ENCODE data around the gene LETM1.

Gene LETM1

DNA sequence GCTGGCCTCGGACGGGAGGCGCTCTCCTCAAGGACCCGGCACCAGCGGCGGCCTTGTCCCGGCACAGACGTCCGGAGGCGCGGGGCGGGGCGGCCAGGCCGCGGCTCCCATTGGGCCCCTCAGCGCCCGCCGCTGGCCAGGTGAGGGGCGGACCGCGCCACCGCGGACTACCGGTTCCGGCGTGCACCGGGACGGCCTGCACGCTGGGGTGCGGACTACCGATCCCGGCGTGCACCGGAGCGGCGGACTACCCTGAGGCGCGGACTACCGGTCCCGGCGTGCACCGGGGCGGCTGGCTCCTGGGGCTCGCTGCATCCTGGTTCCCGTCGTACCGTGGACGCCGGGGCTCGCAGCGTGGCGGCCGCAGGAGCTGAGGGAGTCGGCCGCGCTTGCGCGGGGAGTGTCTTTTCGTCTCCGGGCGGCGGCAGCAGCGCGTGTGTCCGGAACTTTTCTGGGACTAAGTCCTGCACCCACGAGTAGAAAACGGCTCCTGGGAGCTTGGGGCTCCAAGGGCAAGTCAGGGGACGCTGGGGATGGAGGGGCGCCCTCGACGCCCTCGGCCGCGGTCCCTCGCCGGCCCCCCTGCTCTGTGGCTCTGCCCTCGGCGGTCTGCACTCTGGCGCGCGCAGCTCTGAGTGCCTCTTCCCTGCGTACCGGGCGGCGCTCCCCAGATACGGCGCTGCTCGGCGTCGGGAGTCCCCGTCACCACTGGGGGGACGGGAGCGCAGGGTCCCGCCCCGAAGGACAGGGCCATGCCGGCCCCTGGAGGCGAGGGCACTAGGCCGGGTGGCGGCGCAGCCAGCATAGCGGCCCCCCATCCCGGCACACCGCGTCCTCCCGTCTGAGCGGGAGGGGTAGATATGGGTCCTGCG, at the start of gene LETM1:
TSS of gene LETM1 (minus strand) at position 86 of the 872 bp plus-strand sequence. CDS start 206 bp downstream, outside the sequence.
- peak; percentile 83 for DNase-seq (ENCODE audit: low spot score)

DNA sequence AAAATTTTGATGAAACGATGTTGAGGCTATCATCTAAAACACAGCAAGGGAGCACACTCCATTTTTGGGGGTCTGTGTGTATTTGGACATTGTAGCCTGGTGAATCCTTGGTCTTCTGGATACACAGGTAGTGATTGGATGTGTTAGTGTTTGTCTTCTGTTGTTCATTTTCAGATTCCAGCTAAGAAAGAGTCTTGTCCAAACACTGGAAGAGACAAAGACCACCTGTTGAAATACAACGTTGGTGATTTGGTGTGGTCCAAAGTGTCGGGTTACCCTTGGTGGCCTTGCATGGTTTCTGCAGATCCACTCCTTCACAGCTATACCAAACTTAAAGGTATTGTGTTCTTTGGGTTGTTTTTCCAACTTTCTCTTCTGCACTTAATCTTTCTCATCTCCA, 48.1 kb upstream of the LETM1 start:
- DNase-seq (ENCODE audit: low spot score), result no peak

DNA sequence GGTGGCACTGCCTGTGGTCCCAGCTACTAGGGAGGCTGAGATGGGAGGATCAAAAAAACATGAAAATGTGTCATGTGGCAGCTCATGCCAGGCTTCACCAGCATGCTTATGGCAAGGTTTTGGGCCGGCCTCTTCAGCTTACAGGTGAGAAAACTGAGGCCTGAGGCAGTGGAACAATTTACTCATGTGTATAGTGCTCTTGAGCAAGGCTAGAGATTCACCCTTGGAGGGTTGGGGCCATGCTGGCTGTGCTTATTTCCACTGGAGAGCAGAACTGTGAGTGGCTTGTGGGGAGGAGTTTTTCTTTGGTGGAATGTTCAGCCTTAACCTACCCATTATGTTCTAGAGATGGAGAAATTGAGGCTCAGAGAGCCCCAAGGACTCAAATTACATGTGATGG, 47.1 kb upstream of the LETM1 start:
- no peak for DNase-seq (ENCODE audit: low spot score)

DNA sequence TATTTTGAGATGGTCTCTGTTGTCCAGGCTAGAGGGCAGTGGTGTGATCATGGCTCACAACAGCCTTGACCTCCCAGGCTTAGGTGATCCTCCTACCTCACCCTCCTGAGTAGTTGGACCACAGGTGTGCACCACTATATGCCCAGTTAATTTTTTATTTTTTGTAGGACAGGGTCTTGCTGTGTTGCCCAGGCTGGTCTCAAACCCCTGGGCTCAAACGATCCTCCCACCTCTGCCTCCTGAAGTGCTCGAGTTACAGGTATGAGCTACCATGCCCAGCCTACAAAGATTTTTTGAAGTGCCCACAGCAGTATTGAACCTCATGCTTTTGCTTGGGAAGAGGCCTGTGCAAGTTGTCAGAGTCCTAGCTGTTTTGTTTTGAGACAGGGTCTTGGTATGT, 46.3 kb upstream of the LETM1 start:
- DNase-seq (ENCODE audit: low spot score), result no peak

DNA sequence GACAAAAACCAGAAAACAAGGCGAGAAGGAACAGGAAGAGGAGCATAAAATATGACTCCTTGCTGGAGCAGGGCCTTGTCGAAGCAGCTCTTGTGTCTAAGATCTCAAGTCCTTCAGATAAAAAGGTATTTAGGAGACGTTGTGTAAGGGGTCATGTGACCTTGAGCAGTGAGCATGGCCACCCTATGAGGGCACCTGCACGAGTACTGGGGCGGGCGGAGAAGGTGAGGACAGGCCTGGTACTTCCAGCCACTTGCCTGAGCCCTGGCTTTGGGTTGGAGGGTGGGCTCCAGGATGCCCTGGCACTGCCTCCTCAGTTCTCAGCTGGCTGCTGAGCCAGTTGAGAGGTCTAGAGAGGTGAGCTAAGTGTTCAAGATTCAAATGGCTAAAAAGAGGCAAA, 45.2 kb upstream of the LETM1 start:
- DNase-seq (ENCODE audit: low spot score), result no peak

DNA sequence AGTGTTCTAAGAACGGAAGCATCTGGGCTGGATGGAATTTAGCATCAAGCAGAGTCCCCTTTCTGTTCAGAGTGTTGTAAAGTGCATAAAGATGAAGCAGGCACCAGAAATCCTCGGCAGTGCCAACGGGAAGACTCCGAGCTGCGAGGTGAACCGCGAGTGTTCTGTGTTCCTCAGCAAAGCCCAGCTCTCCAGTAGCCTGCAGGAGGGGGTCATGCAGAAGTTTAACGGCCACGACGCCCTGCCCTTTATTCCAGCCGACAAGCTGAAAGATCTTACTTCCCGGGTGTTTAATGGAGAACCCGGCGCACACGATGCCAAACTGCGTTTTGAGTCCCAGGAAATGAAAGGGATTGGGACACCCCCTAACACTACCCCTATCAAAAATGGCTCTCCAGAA, 44.7 kb upstream of the LETM1 start:
- no peak for DNase-seq (ENCODE audit: low spot score)

DNA sequence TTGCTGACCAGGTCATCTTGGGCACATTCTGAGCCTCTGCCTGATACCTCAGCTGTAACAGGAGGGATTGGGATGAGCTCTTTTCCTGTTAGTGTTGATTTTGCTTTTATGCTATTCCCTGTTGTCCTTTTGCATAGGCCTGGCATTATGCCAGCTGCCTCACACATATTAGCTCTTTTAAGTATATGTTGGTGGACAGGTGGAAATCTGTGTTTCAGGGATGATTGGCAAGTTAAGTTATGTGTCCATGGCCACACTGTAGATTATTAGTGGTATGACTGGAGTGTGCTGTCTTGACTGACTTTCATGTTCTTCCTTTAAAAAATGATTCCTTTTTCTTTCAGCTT, 44.1 kb upstream of the LETM1 start:
- DNase-seq (ENCODE audit: low spot score), result no peak

DNA sequence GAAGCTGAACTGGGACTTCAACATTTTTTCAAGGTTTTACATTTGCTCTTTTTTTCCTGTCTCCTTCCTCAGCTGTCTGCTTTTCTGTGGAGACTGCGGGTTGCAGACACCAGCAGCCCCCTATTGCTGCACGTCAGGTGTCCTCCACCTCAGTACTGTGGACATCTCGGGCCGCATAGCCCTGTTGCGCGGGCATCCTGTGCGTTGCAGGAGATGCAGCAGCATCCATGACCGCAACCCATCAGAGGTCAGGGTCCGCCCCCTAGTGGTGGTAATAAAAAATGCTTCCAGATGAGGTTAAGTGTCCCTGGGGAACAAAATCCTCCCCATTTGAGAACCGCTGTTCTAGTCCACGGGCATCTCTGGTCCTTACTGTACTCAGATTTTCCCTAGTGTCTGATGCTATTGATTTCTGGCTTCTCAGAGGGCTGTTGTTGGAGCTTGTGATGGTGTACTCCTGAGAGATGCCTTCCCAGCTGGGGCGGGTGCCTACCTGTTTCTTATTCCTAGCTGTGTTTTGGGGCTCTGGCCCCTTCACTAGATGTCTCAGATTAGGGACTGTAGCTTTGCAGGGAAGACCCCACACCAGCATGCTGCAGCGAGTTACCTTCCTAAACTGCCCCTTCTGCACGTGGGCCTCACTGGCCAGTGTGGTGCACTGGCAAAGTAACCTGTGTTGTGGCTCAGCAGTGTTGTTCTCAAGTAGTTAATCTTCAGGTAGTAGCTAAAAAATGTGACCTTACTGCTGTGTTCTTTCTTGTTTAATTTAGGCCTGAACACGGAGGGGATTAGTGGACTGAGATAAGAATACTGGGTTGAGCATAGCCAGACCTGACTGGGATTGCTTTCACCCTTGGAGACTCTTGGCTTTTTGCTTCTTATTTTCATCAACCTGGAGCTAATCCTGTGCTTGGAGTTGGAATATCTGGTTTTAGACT, 43.5 kb upstream of the LETM1 start:
- peak; percentile 89 for DNase-seq (ENCODE audit: low spot score)

DNA sequence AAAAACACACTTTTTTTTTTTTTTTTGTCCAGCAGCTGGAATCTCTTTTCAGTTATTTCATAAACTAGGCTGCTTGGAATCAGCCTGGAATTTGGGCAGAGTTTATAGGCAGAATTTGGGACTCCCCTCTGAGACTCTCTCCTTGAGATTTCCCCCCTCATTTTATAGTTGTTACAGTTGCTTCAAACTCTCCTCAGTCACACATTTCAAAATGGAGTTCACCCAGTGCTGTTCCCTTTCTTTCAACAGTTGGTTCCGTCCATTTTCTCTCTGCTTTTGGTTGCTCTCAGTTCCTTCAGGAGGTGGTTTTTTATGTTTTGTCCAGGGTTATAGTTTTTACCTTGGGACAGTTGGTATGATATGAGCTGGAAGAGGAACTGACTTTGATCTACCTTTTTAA, 42.7 kb upstream of the LETM1 start:
- DNase-seq (ENCODE audit: low spot score), result no peak

DNA sequence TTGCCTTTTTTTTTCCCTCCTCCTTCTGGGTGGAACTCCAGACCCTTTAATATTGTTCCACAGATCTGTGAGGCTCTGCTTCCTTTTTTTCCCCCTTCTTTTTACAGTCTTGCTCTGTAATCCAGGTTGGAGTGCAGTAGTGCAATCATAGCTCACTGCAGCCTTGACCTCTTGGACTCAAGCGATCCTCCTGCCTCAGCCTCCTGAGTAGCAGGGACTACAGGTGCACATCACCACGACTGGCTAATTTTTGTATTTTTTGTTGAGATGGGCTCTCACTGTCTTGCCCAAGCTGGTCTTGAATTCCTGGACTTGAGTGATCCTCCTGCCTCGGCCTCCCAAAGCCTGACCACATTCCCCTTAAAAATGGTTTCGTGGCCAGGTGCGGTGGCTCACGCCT, 42.1 kb upstream of the LETM1 start:
- no peak for DNase-seq (ENCODE audit: low spot score)

DNA sequence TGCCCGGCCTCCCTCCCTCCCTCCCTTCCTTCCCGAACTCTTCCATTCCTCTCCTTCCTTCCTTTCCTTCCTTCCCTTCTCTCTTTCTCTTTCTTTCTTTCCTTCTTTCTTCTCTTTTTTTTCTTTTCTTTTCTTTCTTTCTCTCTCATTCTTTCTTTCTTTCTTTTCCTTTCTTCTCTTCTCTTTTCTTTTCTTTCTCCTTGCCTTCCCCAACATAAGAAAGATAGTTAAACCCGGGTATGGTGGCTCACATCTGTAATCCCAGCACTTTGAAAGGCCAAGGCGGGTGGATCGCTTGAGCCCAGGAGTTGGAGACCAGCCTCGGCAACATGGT, 40.7 kb upstream of the LETM1 start:
- no peak for DNase-seq (ENCODE audit: low spot score)

DNA sequence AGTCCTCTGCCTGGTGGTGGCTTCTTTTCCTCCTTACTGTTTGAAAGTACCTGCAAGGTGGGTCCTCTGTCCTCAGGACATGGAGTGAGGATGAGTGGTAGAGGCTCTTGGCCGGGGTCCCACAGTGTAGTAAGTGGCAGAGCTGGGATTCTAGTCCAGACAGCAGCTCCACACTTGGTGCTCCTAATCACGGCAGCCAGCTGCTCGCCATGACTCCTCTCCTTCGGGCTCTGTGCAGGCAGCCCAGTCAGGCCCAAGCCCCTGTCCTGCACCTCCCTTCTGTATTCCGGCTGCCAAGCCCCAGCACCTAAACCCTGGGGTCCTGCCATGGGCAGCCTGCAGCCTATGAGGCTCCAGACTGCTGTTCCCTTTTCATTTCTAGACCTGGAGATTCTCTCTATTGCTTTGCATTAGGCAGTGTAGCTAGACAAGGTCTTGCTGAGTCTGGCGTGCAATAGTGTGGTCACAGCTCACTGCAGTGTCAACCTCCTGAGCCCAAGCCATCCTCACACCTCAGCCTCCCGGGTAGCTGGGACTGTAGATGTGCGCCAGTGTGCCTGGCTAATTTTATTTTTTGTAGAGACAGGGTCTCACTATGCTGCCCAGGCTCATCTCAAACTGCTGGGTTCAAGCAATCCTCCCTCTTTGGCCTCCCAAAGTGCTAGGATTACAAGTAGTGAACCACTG, 40.2 kb upstream of the LETM1 start:
- no peak for DNase-seq (ENCODE audit: low spot score)

DNA sequence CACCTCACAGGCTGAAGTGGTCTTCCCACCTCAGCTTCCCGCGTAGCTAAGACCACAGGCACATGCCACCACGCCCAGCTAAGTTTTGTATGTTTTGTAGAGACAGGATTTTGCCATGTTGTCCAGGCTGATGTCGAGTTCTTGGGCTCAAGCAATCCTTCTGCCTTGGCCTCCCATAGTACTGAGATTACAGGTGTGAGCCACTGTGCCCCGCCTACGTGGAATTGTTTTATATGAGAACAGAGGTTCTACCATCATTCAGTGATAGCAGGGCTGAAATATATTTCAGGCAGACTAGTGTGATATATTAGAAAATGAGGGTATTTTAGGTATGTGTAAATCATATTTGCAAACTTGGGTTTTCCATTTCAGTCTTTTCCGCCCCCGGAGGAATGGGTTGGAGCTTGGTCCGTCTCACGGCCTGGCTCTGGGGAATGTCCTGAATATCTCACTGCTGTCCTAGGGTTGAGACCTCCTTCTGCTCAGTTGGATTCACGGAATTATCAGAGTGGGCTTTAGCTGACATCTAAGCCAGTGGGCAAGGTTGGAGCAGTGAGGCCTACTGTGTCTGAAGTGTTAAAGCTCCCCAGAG, 35.1 kb upstream of the LETM1 start:
- no peak for DNase-seq (ENCODE audit: low spot score)

DNA sequence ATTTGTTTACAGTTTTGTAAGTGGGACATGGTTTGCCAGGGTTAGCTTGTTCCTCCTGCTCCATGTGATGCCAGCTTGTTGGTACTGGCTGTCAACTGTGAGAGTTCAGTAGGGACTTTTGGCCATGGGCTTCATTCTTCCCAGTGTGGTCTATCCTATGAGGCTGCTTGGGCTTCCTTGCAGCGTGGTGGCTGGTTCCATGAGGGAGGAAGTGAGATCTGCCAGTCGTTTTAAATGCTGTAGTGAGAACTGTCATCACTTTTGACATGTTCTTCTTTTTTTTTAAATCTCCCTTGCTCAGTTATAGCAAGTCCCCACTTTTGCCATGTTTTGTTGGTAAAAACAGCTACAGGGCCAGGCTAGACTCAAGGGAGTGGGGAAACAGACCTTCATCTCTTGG, 31.1 kb upstream of the LETM1 start:
- DNase-seq (ENCODE audit: low spot score), result no peak

DNA sequence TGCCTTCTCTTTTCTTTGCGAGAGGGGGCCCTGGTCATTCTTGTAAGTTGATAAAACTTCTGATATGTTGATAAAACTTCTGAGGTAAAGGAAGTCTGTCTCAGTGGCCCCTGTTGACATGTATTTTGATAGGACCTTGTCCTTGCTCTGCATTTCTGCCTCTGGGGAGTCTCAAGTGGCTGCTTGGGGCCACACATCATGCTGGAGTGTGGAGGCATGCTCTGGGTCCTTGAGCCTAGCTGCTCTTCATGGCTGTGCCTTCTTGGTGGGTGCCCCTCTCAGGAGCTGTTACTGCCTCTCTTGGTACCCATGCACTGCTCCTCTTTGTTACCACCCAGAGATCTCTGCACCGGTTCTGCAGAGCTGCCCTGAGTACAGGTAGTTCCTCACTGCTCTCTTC, 29.5 kb upstream of the LETM1 start:
- no peak for DNase-seq (ENCODE audit: low spot score)

DNA sequence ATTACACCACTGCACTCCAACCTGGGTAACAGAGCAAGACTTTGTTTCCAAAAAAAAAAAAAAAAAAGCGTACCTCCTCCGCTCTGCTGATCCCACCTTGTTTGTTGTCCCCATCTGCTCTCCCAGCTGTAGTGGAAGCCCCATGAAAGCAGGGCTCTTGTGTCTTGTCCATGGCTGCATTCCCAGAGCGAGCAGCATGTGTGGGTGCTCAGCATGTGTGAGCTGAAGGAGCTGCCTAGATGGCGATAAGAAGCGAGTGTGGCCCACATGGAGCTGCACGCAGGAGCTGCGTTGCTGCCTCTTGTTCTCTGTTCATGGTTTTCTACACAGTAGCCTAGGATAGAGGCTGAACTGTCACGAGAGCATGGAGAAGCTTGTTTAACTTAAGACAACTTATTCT, 27.6 kb upstream of the LETM1 start:
- DNase-seq (ENCODE audit: low spot score), result no peak

DNA sequence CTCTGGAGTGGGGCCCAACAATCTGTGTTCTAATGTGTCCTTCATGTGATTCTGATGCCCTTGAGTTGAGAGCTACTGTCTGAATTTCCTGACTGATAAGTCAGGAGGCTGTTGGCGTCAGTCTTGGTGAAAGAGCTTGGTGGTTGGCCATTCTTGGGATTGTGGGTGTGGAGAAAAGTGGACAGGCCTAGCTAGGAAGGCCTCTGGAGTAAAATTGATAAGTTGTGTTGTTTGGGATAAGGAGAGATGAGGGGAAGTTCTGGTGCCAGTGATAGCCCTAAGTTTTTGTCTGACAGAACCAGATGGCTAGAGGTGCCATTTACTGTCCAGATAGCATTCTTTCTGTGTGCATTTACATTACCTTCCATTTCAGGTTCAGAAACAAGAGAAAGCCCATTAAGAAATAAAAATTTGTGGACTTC, 26.9 kb upstream of the LETM1 start:
- no peak for DNase-seq (ENCODE audit: low spot score)

DNA sequence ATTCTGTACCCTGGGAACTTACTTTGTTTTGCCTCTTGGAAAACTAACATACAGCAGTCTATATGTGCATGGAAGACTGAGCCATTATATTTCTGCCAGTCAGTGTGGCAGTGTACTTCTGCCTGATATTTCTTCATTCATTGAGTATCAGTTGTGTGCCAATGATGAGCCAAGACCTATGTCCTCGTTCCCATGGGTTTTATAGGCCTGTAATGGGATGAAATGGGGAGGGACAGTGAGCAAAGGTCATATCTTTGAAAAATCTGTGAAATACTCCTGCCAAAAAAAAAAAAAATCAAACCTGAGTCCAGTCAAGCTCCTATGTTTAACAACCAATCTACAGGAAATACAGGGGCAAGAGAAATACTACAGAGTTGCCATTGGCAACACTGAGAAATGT, 24.4 kb upstream of the LETM1 start:
- DNase-seq (ENCODE audit: low spot score), result no peak

DNA sequence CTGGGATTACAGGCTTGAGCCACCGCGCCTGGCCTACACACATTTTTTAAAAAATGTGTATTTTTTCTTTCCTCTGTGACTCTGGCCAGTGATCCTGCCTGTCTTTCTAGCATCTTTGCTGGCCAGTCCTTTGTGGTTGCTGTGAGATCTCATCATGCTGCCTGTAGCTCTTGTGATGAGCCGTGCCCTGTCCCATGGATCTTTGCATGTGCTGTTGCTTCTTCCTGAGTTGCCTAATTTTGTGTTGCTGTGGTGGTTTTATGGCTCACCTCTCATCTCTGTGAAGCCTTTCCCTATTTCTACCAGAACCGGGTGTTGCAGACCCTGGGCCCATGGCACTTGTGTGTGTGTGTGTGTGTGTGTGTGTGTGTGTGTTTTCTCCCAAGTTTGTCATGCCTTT, 23.5 kb upstream of the LETM1 start:
- DNase-seq (ENCODE audit: low spot score), result no peak

DNA sequence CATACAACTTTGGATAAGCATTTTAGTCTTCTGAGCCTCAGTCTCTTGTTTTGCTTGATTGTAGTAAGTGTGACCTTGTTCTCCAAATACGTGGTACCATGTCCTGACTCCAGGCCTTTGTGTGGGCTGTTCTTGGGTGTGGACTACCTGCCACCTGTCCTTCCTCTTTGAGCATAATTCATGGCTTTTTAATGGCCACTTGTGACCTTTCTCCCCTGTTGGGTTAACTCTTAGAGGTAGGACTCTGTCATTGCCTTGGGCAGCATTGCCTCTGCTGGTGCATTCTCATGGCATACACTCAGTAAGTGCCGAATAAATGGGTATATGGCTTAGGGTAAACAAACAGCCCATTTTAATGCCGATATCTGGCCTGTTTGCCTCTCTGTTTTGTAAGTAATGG, 18.2 kb upstream of the LETM1 start:
- no peak for DNase-seq (ENCODE audit: low spot score)

DNA sequence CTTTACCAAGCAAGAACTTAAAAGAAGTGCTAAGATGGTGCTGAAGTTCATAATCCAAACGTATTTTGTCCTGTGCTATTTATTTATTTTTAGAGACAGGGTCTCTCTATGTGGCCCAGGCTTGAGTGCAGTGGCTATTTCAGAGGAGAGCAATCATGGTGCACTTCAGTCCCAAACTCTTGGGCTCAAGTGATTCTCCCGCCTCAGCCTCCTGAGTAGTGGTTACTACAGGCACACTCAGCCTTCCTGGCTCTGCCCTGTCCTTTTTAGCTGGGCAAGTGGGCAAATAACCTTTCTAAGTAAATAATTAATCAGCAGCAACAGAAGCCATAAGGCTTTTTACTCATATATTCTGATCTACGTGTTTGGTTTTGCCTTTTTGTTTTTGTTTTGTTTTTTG, 17.8 kb upstream of the LETM1 start:
- no peak for DNase-seq (ENCODE audit: low spot score)

DNA sequence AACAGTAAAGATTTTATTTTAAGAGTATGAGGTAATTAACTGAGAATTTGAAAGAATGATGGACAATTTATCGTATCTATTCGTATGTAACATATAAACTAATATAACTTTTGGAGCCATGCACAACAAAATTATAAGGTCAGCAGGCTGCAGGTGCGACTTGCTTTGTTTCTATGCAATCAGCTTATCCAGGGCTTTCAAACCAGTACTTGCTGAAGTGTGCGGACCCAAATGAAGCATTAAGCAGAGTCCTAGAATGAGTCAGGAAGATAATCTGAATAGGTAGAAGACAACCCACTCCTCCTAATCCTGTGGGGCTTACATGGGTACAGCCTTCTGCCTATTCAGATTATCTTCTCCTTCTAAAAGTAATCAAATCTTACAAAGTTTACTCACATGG, 17.3 kb upstream of the LETM1 start:
- peak; percentile 24 for DNase-seq (ENCODE audit: low spot score)
